ENCODE measurements around the gene COA8.

DNA sequence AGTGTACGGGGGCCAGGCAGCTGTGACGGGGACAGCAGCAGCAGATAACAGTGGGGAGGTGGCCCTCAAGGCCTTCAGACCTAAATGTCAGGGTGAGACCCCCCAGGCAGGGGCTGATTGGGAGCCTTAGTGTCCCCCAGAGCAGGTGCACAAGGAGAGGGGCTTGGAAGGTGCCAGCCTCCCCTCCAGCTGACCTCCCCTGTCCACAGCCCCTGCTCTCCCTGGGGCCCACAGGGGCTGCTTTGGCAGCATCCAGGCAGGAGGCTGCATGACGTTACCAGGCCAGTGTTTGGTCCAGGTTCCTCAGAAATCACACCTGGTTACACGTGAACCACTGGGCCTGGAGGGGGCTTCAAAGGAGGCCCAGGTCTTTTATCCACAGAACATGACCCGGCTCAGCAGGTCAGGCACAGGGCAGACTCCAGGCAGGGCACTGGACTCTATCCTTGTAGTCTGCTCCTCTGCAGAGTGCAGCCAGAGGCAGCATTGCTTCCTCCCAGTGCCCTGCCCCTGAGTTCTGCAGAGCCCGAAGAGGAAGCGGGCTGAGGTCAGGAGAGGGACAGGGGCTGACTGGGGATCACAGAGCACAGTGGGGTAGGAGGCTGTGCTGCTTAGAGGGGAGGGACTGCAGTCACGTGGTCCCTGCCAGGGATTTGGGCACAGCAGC is 36.4 kb upstream of the COA8 start:
- TF ChIP-seq, protein P1, sequence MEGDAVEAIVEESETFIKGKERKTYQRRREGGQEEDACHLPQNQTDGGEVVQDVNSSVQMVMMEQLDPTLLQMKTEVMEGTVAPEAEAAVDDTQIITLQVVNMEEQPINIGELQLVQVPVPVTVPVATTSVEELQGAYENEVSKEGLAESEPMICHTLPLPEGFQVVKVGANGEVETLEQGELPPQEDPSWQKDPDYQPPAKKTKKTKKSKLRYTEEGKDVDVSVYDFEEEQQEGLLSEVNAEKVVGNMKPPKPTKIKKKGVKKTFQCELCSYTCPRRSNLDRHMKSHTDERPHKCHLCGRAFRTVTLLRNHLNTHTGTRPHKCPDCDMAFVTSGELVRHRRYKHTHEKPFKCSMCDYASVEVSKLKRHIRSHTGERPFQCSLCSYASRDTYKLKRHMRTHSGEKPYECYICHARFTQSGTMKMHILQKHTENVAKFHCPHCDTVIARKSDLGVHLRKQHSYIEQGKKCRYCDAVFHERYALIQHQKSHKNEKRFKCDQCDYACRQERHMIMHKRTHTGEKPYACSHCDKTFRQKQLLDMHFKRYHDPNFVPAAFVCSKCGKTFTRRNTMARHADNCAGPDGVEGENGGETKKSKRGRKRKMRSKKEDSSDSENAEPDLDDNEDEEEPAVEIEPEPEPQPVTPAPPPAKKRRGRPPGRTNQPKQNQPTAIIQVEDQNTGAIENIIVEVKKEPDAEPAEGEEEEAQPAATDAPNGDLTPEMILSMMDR (conservative IDR thresholded peaks at IDR 0.05; ENCODE audit: low read depth, low read length), result no peak
- TF ChIP-seq RAD21 (IDR thresholded peaks at IDR 0.05; ENCODE audit: low read length), result no peak
- TF ChIP-seq, protein P2, sequence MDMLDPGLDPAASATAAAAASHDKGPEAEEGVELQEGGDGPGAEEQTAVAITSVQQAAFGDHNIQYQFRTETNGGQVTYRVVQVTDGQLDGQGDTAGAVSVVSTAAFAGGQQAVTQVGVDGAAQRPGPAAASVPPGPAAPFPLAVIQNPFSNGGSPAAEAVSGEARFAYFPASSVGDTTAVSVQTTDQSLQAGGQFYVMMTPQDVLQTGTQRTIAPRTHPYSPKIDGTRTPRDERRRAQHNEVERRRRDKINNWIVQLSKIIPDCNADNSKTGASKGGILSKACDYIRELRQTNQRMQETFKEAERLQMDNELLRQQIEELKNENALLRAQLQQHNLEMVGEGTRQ (IDR thresholded peaks at IDR 0.05; ENCODE audit: low read depth, low read length), result no peak
- no peak for TF ChIP-seq MAZ (IDR thresholded peaks at IDR 0.05; ENCODE audit: borderline replicate concordance, low read depth, low read length)
- TF ChIP-seq POLR2A (IDR thresholded peaks at IDR 0.05; ENCODE audit: low read depth, low read length), result no peak
- no peak for TF ChIP-seq CEBPB (IDR thresholded peaks at IDR 0.05; ENCODE audit: low read depth, low read length)
- TF ChIP-seq MXI1 (IDR thresholded peaks at IDR 0.05; ENCODE audit: borderline replicate concordance, low read depth, low read length), result no peak
- TF ChIP-seq RFX5 (IDR thresholded peaks at IDR 0.05; ENCODE audit: low read depth, low read length), result no peak
